ENCODE measurements around the gene CABP2. TPM values are rescaled to one million over a fixed set of nuclear protein-coding genes. Genes with fewer than 3 reads are reported as not detected.
"Not testable (repeated sequence)": the region's sequence is repeated elsewhere in the genome, so short reads cannot be mapped to it uniquely, and the experiment has no call there.

Gene CABP2
- polyA plus RNA-seq, 4 donors = 0.30 to 0.68 (median 0.33) TPM

GRCh38 chr11:67496113-67496512, 27.1 kb downstream of the CABP2 start:
- no peak for DNase-seq (ENCODE audit: low read depth in 4 of 4, low spot score in 2 of 4)

- no peak for DNase-seq (ENCODE audit: low read depth in 4 of 4, low spot score in 2 of 4)
Observed at GRCh38 chr11:67495234-67496005, 27.8 kb downstream of the CABP2 start.

GRCh38 chr11:67494371-67495233, 28.6 kb downstream of the CABP2 start:
- DNase-seq (ENCODE audit: low read depth in 4 of 4, low spot score in 2 of 4) = no peak

- DNase-seq (ENCODE audit: low read depth in 4 of 4, low spot score in 2 of 4) = no peak
Observed at GRCh38 chr11:67493548-67494370, 29.5 kb downstream of the CABP2 start.

GRCh38 chr11:67492801-67493547, 30.3 kb downstream of the CABP2 start:
- DNase-seq (ENCODE audit: low read depth in 4 of 4, low spot score in 2 of 4) = no peak

GRCh38 chr11:67492069-67492727, 31.0 kb downstream of the CABP2 start:
- no peak for DNase-seq (ENCODE audit: low read depth in 4 of 4, low spot score in 2 of 4)

- DNase-seq (ENCODE audit: low read depth in 4 of 4, low spot score in 2 of 4) = no peak
Observed at GRCh38 chr11:67491276-67492068, 31.8 kb downstream of the CABP2 start.

GRCh38 chr11:67490727-67491065, 32.5 kb downstream of the CABP2 start:
- DNase-seq (ENCODE audit: low read depth in 4 of 4, low spot score in 2 of 4) = no peak

GRCh38 chr11:67489885-67490726, 33.1 kb downstream of the CABP2 start:
- DNase-seq (ENCODE audit: low read depth in 4 of 4, low spot score in 2 of 4) = no peak

- no peak for DNase-seq (ENCODE audit: low read depth in 4 of 4, low spot score in 2 of 4)
Observed at GRCh38 chr11:67489203-67489884, 33.9 kb downstream of the CABP2 start.

- no peak for DNase-seq (ENCODE audit: low read depth in 4 of 4, low spot score in 2 of 4)
Observed at GRCh38 chr11:67486481-67487195, 36.6 kb downstream of the CABP2 start.

- not testable (repeated sequence) for DNase-seq (ENCODE audit: low read depth in 4 of 4, low spot score in 2 of 4)
Observed at GRCh38 chr11:67485873-67486361, 37.3 kb downstream of the CABP2 start.

- DNase-seq (ENCODE audit: low read depth in 4 of 4, low spot score in 2 of 4) = no peak
Observed at GRCh38 chr11:67484847-67485311, 38.4 kb downstream of the CABP2 start.

- DNase-seq (ENCODE audit: low read depth in 4 of 4, low spot score in 2 of 4) = no peak
Observed at GRCh38 chr11:67483831-67484665, 39.2 kb downstream of the CABP2 start.
